ENCODE data around the gene NAV2.
A peak's percentile ranks its signal among the peaks of the same experiment; 100 is the strongest.

NAV2 gene

GRCh38 chr11:19808076-19808911, 95.7 kb downstream of the NAV2 start:
- Histone ChIP-seq H4K20me1 (ENCODE audit: insufficient read depth, low read length) (no peaks in the 10 kb centered on the region), H3K4me2 (ENCODE audit: low read depth, low read length) (no peak overlapping the region), H3K9me2 (replicated peaks; ENCODE audit: insufficient read depth, low read length) (no peaks in the 10 kb centered on the region), H3K36me3 (replicated peaks; ENCODE audit: insufficient read depth, low read length) (no peaks in the 10 kb centered on the region), H3K9ac (ENCODE audit: low read length) (no peak overlapping the region), H3K9me3 (replicated peaks; ENCODE audit: insufficient read depth, low read length) (no peaks in the 10 kb centered on the region), H3K27me3 (replicated peaks; ENCODE audit: insufficient read depth, low read length) (no peaks in the 10 kb centered on the region), H3F3A (ENCODE audit: insufficient read depth, low read length) (no peaks in the 10 kb centered on the region), H3K4me1 (ENCODE audit: low read length) (no peaks in the 10 kb centered on the region), H3K79me2 (ENCODE audit: low read length) (no peaks in the 10 kb centered on the region), H3K27ac (ENCODE audit: low read length) (no peak overlapping the region), H3K4me3 (ENCODE audit: low read length) (no peak overlapping the region), H2AFZ (ENCODE audit: low read length) (no peak overlapping the region)
- TF ChIP-seq, protein P1, sequence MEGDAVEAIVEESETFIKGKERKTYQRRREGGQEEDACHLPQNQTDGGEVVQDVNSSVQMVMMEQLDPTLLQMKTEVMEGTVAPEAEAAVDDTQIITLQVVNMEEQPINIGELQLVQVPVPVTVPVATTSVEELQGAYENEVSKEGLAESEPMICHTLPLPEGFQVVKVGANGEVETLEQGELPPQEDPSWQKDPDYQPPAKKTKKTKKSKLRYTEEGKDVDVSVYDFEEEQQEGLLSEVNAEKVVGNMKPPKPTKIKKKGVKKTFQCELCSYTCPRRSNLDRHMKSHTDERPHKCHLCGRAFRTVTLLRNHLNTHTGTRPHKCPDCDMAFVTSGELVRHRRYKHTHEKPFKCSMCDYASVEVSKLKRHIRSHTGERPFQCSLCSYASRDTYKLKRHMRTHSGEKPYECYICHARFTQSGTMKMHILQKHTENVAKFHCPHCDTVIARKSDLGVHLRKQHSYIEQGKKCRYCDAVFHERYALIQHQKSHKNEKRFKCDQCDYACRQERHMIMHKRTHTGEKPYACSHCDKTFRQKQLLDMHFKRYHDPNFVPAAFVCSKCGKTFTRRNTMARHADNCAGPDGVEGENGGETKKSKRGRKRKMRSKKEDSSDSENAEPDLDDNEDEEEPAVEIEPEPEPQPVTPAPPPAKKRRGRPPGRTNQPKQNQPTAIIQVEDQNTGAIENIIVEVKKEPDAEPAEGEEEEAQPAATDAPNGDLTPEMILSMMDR (IDR thresholded peaks at IDR 0.05; ENCODE audit: low read length) = peak; percentile 15; the same call in 1 of the 2 replicates
- TF ChIP-seq EZH2 (optimal IDR thresholded peaks at IDR 0.05; ENCODE audit: low read depth, low read length) = no peak
- DNase-seq = no peak

DNA sequence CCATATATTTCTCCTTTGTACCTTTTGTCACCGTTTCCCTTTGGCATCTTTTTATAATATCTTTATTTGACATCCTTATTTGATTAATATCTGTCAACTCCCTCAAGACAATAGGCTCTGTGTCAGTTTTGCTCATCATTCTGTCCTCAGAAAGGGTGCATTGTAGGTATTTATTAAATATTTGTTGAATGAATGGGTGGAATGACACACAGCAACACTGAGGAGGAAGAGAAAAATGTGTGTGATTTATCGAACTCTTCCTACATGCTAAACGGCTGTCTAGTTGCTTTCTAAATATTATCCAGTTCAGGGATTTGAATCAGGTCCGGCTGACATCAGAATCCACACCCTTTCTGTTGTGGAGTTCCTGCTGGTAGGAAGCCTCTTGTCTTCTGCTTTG, 98.2 kb downstream of the NAV2 start:
- Histone ChIP-seq H4K20me1 (ENCODE audit: insufficient read depth, low read length) (no peaks in the 10 kb centered on the region), H3K9ac (ENCODE audit: low read length) (no peak overlapping the region), H3K4me1 (ENCODE audit: low read length) (no peaks in the 10 kb centered on the region), H3K4me3 (ENCODE audit: low read length) (no peak overlapping the region), H3K36me3 (replicated peaks; ENCODE audit: insufficient read depth, low read length) (no peaks in the 10 kb centered on the region), H3K79me2 (ENCODE audit: low read length) (no peaks in the 10 kb centered on the region), H3F3A (ENCODE audit: insufficient read depth, low read length) (no peaks in the 10 kb centered on the region), H3K27me3 (replicated peaks; ENCODE audit: insufficient read depth, low read length) (no peaks in the 10 kb centered on the region), H2AFZ (ENCODE audit: low read length) (no peak overlapping the region), H3K9me3 (replicated peaks; ENCODE audit: insufficient read depth, low read length) (no peaks in the 10 kb centered on the region), H3K4me2 (ENCODE audit: low read depth, low read length) (no peak overlapping the region), H3K9me2 (replicated peaks; ENCODE audit: insufficient read depth, low read length) (no peaks in the 10 kb centered on the region), H3K27ac (ENCODE audit: low read length) (no peak overlapping the region)
- no peak for TF ChIP-seq EZH2 (optimal IDR thresholded peaks at IDR 0.05; ENCODE audit: low read depth, low read length)
- TF ChIP-seq, protein P1 (IDR thresholded peaks at IDR 0.05; ENCODE audit: low read length) = no peak
- TF ChIP-seq EZH2phosphoT487 (IDR thresholded peaks at IDR 0.05; ENCODE audit: low read length) = no peak
- no peak for DNase-seq

DNA sequence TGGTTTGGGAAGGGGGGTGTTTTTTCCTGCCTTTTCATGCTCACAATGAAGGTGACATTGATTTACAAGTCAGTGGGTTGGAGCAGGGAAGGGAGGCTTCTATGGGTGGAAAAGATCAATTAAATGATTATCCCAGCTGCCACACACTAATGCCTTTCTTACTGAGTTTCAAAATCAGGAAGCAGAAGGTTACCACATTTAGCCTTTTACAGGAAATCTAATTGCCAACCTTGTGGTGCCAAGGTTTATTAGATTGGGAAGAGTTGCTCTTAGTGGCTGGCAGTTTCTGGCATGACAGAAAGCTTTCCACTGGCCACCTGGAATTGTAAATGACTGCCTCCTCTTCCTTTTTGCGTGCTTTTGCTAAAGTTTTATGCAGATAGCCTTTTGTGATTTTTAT, 98.7 kb downstream of the NAV2 start:
- H2AFZ ChIP-seq (ENCODE audit: low read length) = no peak overlapping the region
- H3K9me3 ChIP-seq (replicated peaks; ENCODE audit: insufficient read depth, low read length) = no peaks in the 10 kb centered on the region
- H3K4me3 ChIP-seq (ENCODE audit: low read length) = no peak overlapping the region
- H3K9ac ChIP-seq (ENCODE audit: low read length) = no peak overlapping the region
- H3K4me2 ChIP-seq (ENCODE audit: low read depth, low read length) = no peak overlapping the region
- no peaks in the 10 kb centered on the region for H3K9me2 ChIP-seq (replicated peaks; ENCODE audit: insufficient read depth, low read length)
- H3K79me2 ChIP-seq (ENCODE audit: low read length) = no peaks in the 10 kb centered on the region
- DNase-seq = no peak
- H3K4me1 ChIP-seq (ENCODE audit: low read length) = no peaks in the 10 kb centered on the region
- H3F3A ChIP-seq (ENCODE audit: insufficient read depth, low read length) = no peaks in the 10 kb centered on the region
- TF ChIP-seq, protein P1 (IDR thresholded peaks at IDR 0.05; ENCODE audit: low read length) = no peak
- TF ChIP-seq EZH2phosphoT487 (IDR thresholded peaks at IDR 0.05; ENCODE audit: low read length) = no peak
- no peak for TF ChIP-seq EZH2 (optimal IDR thresholded peaks at IDR 0.05; ENCODE audit: low read depth, low read length)
- no peaks in the 10 kb centered on the region for H3K27me3 ChIP-seq (replicated peaks; ENCODE audit: insufficient read depth, low read length)
- no peaks in the 10 kb centered on the region for H3K36me3 ChIP-seq (replicated peaks; ENCODE audit: insufficient read depth, low read length)
- no peaks in the 10 kb centered on the region for H4K20me1 ChIP-seq (ENCODE audit: insufficient read depth, low read length)
- no peak overlapping the region for H3K27ac ChIP-seq (ENCODE audit: low read length)
